Left renal cortex interstitium (tissue), 4 donors: ENCODE measurements around the gene VRK2. TPM values are rescaled to one million over a fixed set of nuclear protein-coding genes. Genes with fewer than 3 reads are reported as not detected.
"Not testable (repeated sequence)": the region's sequence is repeated elsewhere in the genome, so short reads cannot be mapped to it uniquely, and the experiment has no call there.

Source experiments
- DNase-seq, 4 donors: peaks; one replicate each; pipeline ENCODE4 v3.0.0-alpha.2; 2013; ENCODE audit warnings: low read depth in 4 of 4, low spot score in 2 of 4, missing footprints in 1 of 4
- polyA plus RNA-seq, 4 donors: library from polyadenylated mRNA; unstranded; fragments of 120-200 nt; gene quantifications; one replicate each; pipeline ENCODE4 v1.2.1, GENCODE V29; 2013; ENCODE audit not compliant: insufficient read length in 4 of 4

Gene VRK2
- polyA plus RNA-seq, 4 donors = 22.0 to 24.4 (median 22.2) TPM

DNA sequence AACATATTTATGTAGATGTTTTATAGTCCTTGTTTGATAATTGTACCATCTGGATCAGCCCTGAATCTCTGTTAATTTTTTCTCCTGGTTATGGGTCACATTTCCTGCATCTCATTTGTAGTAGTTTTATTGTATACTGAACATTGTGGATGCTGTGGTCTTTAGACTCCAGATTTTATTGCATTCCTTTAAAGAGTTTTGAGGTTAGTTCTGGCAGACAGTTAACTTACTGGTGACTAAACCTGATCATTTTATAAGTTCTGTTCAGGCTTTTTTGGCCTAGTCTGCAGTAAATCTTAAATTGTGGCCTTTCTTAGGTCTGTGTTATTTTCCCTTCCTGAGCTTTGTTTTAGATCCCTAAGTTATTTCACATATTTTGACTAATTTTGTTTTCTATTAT is 110.2 kb downstream of the VRK2 start:
- DNase-seq = no peak

DNA sequence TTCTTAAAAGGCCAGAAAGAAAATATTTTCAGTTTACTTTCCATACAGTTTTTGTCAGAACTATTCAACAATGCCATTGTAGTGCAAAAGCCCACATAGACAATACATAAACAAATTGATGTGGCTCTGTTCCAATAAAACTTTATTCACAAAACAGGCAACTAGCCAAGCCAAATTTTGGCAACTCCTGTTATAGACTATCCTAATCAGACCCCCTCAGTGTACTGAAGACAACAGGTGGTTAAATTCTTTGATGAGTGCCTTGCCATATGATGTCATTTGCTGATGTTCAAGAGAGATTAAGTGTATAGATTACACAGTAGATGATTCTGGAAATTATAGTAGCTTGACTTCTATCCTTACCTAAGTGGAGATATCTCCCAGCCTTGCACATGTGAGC is 111.1 kb downstream of the VRK2 start:
- no peak for DNase-seq

DNA sequence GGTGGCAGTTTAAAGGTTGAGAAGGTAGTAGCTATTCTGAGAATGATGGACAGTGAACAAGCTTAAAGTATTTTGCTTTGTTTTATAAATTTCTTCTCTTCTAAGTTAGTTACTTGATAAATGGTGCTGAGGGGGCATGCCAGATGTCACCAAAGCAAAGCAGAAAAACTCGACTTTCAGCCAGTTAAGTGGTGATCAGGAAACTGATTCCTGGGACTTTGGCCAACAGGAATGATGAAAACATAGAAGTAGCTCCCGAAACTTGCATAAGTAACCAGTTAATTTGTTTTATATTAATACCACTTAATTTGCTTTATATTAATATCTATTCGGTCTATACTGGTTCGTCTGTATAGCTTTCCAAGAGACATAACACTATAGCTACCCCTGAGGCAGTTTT is 111.9 kb downstream of the VRK2 start:
- no peak for DNase-seq

DNA sequence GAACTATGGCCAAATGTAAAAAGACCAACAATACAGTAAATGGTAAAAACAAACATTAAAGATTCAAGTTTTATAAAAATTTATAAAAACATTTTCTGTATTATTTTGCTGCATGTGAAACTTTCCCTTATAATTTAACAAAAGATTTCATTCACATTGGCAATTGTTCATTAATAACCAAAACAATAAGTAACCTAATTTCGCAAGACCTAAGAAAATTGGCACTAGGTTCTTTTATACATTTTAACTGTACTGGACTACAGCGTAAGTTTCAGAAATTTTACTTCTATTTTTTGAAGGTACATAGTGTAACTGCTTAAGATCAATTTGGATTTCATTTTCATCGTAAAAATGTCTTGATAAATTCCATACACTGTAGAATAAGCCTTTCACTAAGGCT is 117.3 kb downstream of the VRK2 start:
- no peak for DNase-seq

DNA sequence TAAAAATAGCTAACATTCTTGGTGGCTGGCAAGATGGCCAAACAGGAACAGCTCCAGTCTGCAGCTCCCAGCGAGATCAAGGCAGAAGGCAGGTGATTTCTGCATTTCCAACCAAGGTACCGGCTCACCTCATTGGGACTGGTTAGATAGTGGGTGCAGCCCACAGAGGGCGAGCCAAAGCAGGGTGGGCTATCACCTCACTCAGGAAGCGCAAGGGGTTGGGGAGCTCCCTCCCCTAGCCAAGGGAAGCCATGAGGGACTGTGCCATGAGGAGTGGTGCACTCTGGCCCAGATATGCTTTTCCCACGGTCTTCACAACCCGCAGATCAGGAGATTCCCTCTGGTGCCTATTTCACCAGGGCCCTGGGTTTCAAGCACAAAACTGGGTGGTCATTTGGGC is 121.5 kb downstream of the VRK2 start:
- not testable (repeated sequence) for DNase-seq

DNA sequence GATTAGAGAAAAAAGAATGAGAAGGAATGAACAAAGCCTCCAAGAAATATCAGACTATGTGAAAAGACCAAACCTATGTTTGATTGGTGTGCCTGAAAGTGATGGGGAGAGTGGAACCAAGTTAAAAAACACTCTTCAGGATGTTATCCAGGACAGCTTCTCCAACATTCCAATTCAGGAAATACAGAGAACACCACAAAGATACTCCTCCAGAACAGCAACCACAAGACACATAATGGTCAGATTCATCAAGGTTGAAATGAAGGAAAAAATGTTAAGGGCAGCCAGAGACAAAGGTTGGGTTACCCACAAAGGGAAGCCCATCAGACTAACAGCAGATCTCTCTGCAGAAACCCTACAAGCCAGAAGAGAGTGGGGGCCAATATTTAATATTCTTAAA is 123.2 kb downstream of the VRK2 start:
- DNase-seq = not testable (repeated sequence)

DNA sequence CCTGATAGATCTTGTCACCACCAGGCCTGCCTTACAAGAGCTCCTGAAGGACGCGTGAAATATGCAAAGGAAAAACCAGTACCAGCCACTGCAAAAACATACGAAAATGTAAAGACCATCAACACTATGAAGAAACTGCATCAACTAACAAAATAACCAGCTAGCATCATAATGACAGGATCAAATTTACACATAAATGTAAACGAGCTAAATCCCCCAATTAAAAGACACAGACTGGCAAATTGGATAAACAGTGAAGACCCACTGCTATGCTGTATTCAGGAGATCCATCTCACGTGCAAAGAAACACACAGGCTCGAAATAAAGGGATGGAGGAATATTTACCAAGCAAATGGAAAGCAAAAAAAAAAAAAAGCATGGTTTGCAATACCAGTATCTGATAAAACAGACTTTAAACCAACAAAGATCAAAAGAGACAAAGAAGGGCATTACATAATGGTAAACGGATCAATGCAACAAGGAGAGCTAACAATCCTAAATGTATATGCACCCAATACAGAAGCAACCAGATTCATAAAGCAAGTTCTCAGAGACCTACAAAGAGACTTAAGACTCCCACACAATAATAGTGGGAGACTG is 123.8 kb downstream of the VRK2 start:
- DNase-seq = not testable (repeated sequence)

DNA sequence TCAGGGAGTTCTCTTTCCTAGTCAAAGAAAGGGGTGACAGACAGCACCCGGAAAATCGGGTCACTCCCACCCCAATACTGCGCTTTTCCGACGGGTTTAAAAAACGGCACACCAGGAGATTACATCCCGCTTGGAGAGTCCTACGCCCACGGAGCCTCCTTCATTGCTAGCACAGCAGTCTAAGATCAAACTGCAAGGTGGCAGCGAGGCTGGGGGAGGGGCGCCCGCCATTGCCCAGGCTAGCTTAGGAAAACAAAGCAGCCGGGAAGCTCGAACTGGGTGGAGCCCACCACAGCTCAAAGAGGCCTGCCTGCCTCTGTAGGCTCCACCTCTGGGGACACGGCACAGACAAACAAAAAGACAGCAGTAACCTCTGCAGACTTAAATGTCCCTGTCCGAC is 125.2 kb downstream of the VRK2 start:
- not testable (repeated sequence) for DNase-seq

DNA sequence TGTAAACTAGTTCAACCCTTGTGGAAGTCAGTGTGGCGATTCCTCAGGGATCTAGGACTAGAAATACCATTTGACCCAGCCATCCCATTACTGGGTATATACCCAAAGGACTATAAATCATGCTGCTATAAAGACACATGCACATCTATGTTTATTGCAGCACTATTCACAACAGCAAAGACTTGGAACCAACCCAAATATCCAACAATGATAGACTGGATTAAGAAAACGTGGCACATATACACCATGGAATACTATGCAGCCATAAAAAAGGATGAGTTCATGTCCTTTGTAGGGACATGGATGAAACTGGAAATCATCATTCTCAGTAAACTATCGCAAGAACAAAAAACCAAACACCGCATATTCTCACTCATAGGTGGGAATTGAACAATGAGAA is 130.6 kb downstream of the VRK2 start:
- not testable (repeated sequence) for DNase-seq

DNA sequence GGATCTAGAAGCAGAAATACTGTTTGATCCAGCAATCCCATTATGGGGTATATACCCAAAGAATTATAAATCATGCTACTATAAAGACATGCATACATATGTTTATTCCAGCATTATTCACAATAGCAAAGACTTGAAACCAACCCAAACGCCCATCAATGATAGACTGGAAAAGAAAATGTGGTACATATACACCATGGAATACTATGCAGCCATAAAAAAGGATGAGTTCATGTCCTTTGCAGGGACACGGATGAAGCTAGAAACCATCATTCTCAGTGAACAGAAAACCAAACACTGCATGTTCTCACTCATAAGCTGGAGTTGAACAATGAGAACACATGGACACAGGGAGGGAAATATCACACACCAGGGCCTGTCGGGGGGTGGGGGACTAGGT is 133.6 kb downstream of the VRK2 start:
- DNase-seq = not testable (repeated sequence)

DNA sequence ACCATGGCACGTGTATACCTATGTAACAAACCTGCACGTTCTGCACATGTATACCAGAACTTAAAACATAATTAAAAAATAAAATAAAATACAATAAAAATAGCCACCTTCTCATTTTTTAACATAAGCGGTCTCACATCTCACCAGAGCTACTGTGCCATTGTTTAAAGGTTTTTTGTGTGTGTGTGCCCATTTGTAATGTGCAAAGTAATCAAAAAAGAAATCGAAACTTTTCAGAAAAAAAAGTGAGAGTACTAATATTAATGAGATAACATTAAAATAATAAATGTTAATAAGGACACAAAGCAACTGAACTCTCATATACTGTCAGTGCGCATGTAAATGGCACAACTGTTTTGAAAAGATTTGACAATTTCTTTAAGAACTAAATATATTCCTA is 134.0 kb downstream of the VRK2 start:
- DNase-seq = no peak

DNA sequence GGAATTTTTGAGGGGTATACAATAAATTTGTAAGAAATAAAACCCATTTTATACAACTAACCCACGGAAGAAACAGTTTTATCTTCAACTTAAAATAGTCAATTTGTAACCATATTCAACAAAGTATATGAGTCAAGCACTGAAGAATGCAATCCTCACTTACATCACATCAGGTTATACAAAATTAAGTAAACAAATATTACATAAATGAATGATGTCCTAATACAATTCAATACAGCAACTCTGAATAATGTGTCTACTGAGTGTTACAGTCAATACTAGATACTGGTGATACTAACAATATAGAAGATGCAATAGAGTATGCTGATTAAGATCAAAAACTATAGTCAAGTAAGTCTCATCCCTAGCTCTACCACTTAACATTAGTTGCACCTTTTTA is 135.9 kb downstream of the VRK2 start:
- DNase-seq = no peak

DNA sequence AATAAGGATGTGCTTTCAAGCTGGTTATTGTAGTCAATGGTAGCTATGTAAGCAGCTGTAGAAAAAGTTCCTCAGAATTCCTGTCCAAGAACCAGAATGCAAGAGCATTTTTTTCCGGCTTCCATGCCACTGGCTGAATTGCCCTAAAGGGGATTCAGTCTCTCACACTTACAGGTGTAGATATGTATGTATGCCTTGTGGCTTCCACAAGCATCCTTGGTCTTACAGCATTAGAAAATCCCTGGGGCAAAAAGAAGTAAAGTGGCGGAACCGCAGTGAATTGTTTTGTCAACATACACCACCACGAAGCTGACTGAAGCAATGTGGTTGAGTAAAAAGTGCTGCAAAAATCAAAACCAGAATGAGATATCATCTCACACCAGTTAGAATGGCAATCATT is 139.9 kb downstream of the VRK2 start:
- no peak for DNase-seq

DNA sequence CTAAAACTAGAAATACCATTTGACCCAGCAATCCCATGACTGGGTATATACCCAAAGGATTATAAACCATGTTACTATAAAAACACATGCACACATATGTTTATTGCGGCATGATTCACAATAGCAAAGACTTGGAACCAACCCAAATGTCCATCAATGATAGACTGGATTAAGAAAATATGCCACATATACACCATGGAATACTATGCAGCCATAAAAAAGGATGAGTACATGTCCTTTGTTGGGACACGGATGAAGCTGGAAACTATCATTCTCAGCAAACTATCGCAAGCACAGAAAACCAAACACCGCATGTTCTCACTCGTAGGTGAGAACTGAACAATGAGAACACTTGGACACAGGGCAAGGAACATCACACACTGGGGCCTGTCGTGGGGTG is 140.4 kb downstream of the VRK2 start:
- not testable (repeated sequence) for DNase-seq

DNA sequence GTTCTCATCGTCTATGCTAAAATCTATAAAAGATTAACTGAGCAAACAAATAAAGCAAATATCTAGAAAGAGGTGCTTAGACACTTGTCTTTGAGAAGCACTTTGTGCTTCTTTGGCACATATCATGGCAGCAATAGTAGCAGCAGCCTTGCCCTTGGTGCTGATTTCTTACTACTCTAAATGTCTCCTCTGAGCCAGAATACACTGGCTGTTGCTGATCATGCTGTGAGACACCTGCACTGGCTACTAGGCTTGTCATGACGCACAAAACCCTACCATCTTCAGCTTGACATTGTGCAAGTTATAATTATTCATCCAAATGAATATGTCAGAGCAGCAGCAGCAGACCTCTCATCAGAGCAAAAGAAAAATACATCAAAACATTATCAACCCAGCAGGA is 147.9 kb downstream of the VRK2 start:
- DNase-seq = no peak

DNA sequence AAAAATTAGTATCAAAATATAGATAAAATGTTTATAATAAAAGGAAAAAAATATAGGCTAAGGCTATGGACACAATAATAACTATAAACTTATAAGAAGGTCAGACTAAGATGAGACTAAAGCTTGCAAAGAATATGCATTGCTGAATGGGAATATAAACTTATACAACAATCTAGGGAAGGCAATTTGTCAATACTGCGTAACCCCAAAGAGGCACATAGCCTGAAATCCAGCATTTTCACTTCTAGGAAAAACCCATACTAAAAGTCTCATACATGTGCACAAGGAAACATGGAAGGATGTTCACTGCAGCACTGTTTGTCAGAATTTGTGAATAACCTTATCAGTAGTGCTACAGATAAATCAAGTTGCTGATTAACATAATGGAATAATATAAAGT is 149.1 kb downstream of the VRK2 start:
- DNase-seq = no peak

DNA sequence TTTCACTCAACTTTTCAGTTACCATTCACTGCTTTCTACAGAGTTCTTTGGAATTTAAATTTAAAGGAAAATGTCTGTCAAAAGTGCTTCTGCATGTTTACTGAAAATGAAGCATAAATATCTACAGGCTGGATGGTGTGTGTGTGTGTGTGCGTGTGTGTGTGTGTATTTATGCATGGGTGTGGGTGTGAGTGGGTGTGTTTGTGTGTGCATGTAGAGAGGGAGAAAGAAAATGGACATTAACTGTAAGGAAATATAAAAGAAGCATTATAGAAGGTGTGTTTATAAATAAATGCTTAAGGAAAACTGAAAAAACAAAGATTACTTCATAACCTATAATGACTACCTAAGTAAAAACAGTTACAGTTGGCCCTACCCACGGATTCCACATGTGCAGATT is 151.3 kb downstream of the VRK2 start:
- no peak for DNase-seq

DNA sequence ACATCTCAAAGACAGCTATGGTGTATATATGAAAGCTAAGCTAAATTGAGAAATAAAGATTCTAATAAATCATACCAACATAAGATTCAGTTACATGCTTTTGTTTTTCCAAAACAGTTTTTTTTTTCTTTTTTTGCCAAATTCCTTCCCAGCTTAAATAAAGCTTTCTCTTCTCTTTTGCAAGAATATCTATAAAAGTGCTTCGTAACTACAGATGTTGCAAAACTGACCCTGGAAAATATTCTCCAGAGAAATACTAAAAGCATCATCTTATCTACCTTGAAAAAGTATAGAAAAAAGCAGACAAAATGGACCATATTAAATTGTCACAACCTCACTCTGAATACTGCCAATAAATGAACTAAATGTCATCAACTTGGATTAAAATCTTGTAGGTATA is 155.8 kb downstream of the VRK2 start:
- no peak for DNase-seq

DNA sequence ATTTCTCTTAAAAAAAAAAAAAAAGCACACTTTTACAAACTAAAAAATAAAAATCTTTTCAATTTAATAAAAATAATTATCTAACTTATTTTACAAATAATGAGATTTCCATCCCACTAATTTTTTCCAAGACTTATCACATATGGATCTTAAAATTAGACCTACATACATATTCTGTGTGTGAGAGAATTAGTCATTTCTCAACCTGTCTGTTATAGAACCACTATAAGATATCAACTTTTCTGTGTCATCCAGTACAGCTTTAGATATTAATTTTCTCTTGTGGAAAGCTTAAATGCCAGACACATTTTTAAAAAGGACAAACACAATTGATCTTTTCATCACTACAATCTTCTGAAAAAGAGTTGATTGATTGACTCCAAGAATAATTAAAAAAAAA is 156.4 kb downstream of the VRK2 start:
- no peak for DNase-seq

DNA sequence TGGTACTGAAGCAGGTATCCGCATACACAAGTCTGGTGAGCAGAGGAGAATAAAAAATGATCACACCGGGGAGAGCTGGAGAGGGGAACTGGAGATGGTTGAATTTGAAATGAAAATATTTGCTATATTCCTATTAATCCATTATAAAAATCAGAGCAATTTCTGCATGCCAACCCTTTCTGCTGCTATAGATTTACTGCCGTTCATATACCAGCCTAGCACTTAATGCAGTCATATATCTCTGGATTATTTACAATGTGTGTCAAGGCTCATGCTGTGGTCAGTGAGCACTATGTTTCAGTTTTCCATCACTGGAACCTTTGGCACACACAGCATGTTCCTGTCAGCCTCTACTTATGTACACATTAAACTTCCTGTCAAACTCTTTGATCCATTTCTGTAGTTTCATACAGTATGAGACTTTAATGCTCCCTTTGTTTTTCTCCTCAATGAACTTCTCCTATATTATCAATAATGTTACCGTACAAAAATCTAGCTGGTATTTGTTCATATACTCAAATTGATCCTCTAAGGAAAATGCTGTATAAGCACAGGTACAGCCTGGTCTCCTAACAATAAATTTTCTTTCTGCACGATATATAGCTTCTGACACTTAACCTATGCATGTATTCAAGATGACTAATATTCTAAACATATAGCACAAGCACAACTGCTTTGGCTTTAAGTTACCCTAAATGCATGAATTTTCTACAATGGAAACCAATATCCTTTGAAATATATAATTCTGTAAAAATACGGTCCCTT is 157.8 kb downstream of the VRK2 start:
- DNase-seq = no peak

DNA sequence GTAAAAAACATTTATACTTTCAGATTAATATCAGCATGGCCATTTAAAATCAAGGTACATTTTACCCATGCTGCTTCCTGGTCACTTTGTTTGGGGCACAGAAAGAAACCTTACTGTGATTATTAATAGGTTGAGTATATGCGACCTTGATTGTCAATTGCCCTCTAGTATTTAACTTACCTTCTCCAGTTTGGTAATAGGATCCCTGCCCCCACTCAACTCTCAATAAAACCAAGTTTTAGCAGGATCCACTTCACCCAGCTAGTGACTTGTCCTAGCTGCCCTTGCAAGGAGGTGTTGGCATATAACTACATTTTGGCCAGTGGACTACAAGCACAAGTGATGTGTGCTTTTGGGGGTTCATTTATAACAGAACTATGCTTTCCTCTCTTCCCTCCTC is 160.2 kb downstream of the VRK2 start:
- DNase-seq = no peak

DNA sequence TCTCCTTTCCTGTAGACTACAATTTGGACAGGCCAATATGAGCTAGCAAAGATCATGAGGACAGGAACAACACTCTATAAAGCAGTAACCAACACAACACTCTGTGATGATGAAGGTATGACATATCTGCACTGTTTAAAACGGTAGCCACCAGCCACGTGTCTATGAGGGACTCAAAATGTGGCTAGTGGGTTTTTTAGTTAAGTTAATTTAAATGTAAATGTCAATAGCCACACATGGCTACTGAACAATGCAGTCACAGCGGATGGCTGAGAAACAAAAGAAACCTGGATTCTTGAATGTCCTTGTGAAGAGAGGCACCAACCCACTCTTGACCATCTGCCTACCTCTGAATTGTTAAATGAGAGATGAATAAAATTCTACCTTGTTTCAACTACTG is 160.6 kb downstream of the VRK2 start:
- DNase-seq = no peak
